HG03432 (cell line): Measurements from ENCODE around the gene RAB4A.
"Not testable (repeated sequence)": the region's sequence is repeated elsewhere in the genome, so short reads cannot be mapped to it uniquely, and the experiment has no call there.

Source experiments
- ATAC-seq: cut with Tn5 transposase; IDR thresholded peaks from one replicate; pipeline ENCODE4 v1.9.1; 2021; ENCODE audit warnings: mild to moderate bottlenecking, moderate library complexity; ENCODE audit not compliant: unreplicated experiment

RAB4A gene

GRCh38 chr1:229295745-229296144, 24.8 kb downstream of the RAB4A start:
- ATAC-seq = no peak

- no peak for ATAC-seq
These were observed 25.6 kb downstream of the RAB4A start for GRCh38 chr1:229296541-229296941.

- no peak for ATAC-seq
These were observed 26.8 kb downstream of the RAB4A start for GRCh38 chr1:229297746-229298145.

GRCh38 chr1:229298420-229298819, 27.5 kb downstream of the RAB4A start:
- ATAC-seq = no peak

- no peak for ATAC-seq
These were observed 28.1 kb downstream of the RAB4A start for GRCh38 chr1:229298887-229299503.

- ATAC-seq = no peak
These were observed 29.3 kb downstream of the RAB4A start for GRCh38 chr1:229300099-229300757.

- no peak for ATAC-seq
These were observed 31.8 kb downstream of the RAB4A start for GRCh38 chr1:229302740-229303139.

- no peak for ATAC-seq
These were observed 32.9 kb downstream of the RAB4A start for GRCh38 chr1:229303855-229304254.

- no peak for ATAC-seq
These were observed 34.5 kb downstream of the RAB4A start for GRCh38 chr1:229305392-229305791.

- no peak for ATAC-seq
These were observed 38.2 kb downstream of the RAB4A start for GRCh38 chr1:229309074-229309473.

- ATAC-seq = no peak
These were observed 38.8 kb downstream of the RAB4A start for GRCh38 chr1:229309684-229310083.

- no peak for ATAC-seq
These were observed 39.9 kb downstream of the RAB4A start for GRCh38 chr1:229310833-229311232.

GRCh38 chr1:229316166-229316565, 45.3 kb downstream of the RAB4A start:
- ATAC-seq = no peak

- no peak for ATAC-seq
These were observed 47.1 kb downstream of the RAB4A start for GRCh38 chr1:229318056-229318455.

- no peak for ATAC-seq
These were observed 48.6 kb downstream of the RAB4A start for GRCh38 chr1:229319487-229319886.

- ATAC-seq = no peak
These were observed 52.3 kb downstream of the RAB4A start for GRCh38 chr1:229323201-229323600.

GRCh38 chr1:229323885-229324553, 53.1 kb downstream of the RAB4A start:
- no peak for ATAC-seq

- no peak for ATAC-seq
These were observed 54.5 kb downstream of the RAB4A start for GRCh38 chr1:229325401-229325800.

GRCh38 chr1:229325853-229326487, 55.1 kb downstream of the RAB4A start:
- no peak for ATAC-seq

GRCh38 chr1:229326601-229327000, 55.7 kb downstream of the RAB4A start:
- ATAC-seq = no peak

- ATAC-seq = not testable (repeated sequence)
These were observed 56.9 kb downstream of the RAB4A start for GRCh38 chr1:229327765-229328164.
